ENCODE results near the gene FRMPD4.

Gene FRMPD4

DNA sequence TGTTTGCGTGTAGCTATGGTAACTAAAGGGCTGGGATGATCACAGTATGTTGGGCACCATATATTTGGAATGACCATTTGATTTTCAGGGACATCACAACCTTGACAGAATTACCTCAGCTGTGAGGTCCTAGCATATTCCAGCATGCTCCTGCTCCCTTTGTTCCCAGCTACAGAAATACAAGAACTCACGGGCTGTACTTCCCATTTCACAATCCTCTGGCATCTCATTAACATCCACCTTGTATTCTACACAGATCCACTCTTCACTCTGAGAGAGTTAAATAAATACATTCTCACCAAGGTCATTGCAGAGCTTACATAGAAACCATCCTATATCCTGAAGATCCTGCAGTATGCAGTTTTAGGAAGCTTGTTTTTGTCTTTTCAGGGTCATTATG is 169.7 kb downstream of the FRMPD4 start:
- DNase-seq: no peak

DNA sequence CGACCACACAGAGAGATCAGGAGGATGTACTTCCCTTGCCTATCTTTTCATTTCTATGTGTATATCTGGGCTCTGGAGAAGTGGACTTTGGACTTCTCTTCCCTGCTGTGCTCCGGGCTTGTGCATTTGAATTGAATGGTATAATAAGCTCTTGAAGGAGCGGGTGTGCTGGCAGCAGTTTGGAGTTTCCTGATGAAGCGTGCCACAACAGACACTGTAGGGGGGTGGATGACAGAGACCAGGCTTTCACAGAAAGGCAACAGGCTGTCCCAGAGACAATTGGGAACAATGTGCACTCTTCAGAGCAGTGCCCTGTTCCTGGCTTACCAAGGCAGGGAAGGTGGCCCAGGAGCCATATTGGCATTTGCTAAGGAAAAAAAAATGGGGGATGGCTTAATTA is 170.1 kb downstream of the FRMPD4 start:
- DNase-seq: no peak

DNA sequence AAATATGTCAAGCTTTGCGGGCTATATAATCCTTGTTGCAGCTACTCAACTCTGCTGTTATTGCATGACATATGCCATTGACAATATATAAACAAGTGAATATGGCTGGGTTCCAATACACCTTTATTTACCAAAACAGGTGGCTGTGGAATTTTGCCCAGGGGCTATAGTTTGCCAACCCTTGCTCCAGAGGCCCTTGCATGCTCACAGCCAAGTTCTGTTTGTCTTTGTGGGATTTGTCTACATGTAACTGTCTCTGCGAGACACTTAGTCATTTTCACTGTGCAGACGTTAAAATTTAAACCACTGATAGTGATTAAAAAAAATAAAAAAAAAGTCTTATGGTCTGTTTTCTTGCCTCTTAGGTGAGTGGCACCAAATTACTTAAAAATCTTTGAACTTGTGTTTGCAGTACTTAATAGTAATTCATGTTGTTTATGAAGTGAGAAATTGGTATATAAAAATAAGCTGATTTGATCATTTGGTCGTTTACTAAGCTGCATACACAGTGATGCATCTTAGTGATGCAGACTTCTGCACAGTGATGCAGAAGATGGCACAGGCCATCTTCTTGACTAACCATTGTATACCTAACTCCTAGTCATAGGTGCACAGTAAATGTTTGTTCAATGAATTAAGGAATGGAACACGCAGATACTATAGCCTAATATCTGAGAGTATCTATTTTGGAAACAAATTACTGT is 170.9 kb downstream of the FRMPD4 start:
- DNase-seq: no peak

DNA sequence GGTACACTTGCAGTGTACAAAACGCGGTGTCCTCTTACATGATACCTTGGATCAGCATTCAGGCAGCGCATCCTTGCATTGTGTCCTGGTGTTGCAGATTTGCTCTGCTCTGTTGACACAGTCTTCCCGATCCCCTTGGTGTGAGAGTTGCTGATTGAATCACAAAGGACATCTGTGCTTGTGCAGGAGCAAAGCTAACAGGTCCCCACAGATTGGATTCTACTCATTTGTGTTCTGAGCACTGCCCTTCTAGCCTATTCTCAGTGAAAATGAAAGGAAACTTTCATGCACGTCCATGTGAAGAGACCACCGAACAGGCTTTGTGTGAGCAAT is 171.4 kb downstream of the FRMPD4 start:
- DNase-seq: no peak

DNA sequence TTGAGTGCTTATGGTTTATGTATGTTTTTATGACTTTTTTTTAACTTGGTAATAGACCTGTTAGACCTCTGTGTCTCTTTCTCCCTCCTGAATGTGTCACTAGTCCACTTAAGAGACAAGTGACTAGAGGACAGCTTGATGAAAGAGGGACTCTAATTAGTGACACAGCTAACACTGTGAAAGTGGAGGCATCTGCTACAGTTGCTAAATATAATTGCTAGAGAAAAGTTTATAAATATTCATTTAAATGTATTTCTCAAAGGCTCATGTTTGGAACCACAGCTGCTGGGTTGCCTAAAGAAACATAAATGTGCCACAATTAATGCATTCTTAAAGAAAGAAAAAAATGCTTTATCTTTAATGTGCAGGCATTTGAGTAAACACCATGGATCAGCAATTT is 176.4 kb downstream of the FRMPD4 start:
- no peak for DNase-seq

DNA sequence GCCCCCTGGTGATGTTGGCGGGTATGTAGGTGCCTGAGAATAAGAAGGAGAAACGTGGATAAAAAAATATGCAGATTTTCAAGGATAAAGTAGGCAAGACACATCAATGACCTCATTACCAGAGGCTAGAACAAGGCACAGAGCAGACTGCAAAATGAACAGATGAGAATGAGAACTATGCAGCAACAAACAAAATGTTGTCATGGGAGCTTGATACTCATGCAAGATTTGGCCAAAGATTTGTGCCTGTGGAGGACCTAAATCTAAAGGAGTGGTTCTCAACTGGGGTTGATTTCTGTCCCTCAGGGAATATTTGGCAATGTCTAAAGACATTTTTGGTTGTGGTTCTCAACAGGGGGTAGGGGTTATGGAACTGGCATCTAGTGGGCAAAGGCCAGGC is 177.3 kb downstream of the FRMPD4 start:
- DNase-seq: no peak

DNA sequence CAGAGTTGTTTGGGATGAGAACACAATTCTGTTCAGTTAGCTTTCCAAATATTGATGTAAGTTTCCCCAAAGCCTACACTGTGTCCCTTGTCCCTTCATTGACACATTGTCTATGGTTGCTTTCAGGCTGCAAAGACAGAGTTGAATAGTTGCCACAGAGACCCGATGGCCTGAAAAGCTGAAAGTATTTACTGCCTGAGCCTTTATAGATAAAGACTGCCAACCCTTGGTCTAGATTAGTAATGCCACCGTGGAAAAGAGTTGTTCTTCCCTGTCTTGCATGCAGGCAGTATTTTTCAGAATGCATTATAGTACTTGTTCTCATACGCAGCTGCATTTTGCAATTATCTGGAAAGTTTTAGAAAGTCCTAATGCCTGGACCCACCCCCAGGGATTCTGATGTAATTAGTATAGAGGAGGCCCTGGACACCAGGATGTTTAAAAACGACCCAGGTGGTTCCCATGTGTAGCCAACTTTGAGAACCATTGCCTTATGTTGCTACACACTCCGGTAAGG is 180.8 kb downstream of the FRMPD4 start:
- DNase-seq: no peak

DNA sequence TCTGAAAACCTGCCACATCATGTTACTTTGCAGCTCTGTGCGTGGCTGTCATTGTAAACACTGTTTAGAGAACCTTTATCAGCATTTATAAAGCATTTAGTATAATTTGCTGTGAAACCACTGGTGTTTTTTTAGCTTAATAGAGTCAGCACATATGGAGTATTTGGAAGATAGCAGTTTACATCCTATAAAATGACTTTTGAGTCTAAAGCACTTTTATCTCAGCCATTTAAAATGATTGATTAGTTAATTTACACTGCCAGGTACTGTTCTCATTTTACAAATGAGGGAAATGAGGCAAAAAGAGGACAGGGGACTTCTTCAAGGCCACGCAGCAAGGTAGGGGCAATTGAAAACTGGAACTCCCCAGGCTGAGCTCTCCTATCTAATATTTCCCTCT is 181.7 kb downstream of the FRMPD4 start:
- DNase-seq: no peak

DNA sequence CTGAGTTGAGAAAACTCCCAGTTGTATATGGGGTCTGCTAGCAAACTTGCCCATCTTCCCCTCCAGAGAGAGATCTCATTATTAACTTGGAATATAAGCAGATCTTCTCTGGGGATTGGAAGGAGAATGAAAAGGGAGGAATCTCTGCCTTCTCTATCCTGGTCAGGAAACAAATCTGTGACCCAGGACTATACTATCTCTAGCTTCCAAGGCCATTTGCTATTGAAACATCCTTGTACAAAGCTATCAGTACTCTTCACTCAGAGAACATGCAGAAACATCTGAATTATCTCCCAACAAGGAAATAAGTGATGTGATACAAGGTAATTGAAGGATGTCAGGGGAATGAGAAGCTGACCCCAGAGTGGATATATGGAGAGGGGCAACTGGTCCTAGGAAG is 183.8 kb downstream of the FRMPD4 start:
- no peak for DNase-seq

DNA sequence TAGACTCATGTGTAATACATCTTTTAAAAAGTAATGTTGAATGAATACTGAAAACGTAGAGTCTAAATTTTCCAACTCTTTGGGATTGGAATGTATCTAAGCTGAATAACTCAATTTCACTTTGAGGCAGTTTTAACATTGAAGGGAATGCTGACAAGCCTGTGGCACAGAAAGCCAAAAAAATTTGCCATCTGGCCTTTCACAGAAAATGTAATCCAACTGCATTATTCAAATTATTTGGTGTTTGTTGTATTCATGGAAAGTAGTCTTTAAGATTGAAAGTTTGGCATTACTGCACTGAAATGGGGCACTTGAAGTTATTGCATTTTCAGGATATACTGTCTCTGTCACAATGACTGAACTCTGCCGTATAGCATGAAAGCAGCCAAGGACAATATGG is 186.9 kb downstream of the FRMPD4 start:
- DNase-seq: no peak

DNA sequence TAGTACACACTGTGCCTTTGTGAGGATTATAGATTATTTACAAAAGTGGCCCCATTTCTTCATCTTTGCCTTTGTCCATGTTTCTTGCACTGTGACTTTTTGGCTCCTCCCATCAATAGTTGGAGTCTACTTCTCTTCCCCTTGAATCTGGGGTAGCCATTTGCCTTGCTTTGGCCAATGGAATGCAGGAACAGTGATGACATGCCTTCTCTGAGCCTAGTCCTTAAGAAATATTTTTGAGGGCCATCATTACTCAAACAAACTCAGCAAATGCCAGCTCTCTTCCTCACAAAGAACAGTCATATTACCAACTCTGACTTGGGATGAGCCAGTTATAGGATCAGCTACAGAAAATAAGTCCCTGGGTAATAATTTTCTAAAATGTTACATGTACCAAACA is 189.6 kb downstream of the FRMPD4 start:
- no peak for DNase-seq

DNA sequence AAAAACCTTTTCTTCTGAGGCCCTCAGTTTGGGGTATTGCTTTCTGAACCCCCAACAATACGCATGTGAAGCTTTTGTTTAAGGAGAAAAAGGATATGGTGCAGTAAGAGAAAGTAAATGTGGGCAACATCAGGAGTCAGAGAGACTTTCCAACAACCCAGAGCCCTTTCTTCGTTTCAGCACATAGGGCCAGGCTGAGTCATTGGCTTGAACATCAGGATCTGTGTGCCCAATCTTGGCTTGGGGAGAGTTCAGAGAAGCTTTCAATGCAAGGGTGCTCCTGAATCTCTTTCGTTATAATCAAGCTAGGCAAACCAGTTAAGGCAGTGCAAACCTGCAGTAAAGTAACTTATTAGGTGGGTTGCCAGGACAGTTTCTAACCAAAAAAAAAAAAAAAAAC is 191.2 kb downstream of the FRMPD4 start:
- no peak for DNase-seq

DNA sequence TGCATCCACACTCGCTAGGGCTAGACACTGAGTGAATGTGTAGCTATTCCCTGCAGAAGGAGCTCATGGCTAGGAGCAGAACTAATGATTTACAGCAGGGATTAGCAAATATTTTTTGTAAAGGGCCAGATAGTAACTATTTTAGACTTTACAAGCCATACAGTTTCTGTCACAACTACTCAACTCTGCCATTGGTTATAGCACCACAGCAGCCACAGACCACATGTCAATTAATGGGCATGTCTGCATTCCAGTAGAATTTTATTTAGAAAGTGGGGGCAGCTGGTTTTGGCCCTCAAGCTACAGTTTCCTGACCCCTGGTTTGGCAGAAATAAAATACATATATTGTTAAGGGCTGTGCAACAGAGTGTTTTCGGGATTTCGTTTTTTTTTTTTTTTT is 192.6 kb downstream of the FRMPD4 start:
- DNase-seq: no peak

DNA sequence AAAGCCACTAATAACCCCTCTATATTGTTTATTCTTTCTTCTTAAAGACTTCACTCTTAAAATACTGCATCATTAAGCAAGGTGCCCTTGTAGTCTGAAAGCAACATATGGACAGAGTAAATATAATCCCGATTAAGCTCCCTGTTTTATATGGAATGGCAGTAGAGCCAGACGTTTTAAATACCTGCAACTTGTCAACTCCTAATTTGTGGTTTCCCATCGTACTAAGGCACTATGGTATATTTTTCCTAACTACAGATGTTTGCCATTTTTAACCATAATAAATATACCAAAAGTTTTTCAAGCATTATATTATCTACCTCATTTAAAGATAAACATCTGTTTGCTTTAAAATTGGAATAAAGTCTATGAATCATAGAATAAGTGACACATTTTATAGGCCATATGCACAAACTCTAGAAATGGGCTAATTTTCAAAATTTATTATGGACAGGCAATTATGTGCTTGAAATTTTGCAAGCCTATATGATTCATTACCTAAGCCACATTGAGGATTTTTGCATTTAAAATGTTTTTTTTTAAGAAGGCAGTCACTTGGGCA is 194.6 kb downstream of the FRMPD4 start:
- no peak for DNase-seq

DNA sequence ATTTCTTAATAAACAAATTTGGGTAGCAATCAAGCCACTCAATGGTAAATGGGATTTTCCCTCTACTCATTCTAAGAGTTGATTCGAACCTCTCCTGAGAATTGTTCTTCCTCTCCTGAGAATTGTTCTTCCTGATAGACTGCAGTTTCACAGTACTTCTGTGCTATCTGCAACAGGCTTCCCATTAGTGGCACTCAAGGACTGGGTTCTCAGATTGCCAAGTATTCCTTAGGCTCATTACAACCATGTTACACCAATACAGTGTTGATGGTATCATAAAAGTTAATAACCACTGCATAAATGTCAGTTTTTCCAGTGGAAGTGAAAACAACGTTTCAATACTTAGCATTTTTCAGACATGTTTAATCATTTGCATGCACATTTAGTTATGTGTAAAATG is 201.6 kb downstream of the FRMPD4 start:
- no peak for DNase-seq

DNA sequence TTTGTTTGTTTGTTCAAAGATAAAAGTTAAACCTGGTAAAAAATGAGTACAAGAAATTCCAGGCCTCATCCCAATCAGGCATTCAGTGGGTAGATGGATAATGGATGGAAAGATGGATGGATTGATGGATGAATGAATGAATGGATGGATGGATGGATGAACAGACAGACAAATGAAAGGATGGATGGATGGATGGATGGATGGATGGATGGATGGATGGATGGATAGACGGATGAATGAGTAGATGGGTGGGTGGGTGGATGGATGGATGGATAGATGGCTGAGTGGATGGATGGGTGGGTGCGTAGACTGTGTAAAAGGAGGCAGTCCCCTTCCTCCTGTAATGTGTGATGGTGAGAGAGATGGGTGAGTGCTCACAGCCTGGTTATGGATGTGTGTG is 206.7 kb downstream of the FRMPD4 start:
- no peak for DNase-seq

DNA sequence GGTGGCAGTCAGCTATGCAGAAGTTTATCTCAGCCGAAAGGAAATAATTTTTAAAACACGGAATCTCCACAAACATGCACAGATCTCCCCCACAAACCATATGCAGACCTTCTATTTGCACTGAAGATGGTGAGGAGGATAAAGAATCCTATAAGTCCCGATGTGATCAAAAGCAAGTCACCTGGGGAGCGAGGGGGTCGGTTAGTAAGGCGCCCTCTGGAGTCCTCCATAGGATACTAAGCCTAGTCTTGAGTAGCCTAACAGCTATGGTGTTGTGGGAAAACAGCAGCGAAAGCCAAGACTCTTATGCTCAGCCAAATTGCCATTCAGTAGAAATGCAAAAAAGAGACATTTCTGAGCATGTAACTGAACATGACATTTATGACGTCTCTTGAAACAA is 210.9 kb downstream of the FRMPD4 start:
- DNase-seq: no peak

DNA sequence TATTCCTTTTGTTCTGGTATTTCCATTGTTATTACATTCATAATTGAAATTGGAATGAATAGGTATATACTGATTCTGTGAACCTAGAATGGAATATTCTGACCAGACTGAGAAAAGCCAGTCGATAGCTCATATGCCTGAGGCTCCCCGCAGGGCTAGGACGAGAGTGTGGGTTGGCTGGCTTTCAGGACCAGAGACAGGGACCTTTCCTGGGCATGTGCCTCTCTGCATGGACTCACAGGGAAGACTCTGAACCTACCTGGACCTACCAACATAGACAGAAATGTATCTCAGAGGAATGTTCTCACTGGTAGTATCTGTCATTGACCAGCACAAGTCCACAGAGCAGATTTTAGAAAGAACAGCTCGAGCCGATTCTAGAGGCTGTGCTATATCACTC is 214.6 kb downstream of the FRMPD4 start:
- no peak for DNase-seq

DNA sequence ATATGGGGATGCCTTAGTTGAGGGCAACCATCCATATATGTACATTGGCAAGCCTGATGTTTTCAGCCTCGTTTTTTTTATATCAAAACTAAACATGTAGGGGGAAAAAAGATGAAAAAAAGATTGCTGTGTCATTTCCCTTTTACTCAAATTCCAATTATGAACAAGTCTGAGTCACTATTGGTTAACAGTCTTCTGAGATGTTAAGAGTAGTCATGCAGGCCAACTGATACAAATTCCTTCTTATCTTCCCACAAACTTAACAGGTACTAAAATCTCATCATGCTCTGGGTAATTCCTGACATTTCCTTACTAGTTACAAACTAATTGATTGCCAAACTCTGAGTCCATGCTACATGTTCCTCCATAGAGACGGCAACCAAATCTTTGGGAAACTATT is 222.1 kb downstream of the FRMPD4 start:
- DNase-seq: no peak

DNA sequence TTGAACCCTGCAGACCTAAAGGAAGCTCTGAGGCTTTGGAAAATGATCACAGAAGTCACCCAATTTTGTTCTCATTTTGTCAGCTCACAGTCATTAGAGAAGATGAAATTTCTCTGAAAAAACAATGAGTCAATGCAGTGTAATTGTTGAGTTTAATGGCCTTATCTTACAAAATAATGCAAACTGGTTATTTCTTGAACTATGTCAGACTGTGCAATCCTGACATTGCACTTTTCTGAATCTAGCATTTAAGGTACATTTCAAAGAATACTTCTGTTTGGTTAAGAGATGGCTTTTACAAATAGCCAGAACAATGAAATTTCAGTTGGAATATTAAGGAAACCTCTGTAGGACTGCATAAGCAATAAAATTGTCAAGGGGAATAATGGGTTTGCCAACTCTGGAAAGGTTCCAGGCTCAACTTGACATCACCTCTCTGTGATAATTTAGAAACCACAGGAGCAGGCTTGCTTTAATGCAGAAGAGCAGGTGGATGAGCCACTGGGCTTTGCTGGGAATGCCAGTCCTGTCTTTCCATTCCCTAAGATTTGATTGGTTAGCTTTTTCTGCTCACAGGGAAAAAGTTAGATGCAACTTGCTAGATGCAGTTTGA is 222.8 kb downstream of the FRMPD4 start:
- DNase-seq: no peak

DNA sequence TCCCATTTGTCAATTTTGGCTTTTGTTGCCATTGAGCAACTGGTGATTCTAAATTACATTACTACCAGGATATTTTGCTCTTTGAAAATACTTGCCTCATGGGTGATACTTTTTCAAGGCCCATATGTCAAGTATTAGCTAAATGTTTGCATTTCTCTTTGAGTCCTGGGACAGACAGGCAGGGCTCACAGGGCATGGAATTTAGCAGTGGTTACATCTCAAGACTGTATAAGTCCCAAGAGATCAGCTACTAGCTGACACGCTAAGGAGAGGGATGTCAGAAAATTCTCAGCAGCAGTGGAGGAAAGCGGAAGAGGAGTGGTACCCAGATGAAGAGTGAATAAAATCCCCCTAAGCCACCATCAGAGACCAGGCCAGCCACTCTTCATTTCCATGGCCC is 224.9 kb downstream of the FRMPD4 start:
- no peak for DNase-seq

DNA sequence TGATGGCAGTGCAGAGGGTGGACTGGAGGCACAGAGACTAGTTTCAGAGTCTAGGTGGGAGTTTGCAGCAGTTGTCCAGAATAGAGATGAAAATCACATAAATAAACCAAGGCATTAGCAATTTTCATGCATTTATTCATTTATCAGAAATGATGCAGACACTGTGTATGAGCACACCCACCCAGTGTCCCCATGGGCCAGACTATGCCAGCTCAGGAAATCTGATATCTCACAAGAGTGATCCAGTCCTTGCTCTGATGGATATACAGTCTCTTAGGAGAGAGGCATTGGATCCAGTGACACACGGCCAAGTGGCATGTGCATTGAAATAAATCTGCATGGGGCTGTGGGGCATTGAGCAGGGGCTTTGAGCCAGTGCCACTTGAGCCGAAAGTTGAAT is 228.2 kb downstream of the FRMPD4 start:
- DNase-seq: no peak

DNA sequence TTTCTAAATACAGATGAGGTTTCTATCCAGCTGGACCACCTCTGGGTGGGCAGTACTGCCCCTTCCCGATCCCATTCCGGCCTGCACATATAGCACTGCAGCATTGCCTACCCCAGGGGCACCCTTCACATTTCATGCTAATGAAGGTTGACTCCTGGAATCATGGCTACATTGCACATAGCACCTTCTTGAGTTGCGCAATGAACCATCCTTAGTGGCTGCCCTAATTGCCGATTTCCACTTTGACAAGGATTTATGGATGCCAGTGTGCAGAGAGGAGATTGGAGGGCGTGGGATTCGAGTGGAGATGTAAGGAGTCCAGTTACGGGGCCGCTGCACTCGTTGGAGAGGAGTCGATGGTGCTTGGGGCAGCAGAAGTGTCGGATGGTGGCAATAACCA is 229.0 kb downstream of the FRMPD4 start:
- DNase-seq: no peak

DNA sequence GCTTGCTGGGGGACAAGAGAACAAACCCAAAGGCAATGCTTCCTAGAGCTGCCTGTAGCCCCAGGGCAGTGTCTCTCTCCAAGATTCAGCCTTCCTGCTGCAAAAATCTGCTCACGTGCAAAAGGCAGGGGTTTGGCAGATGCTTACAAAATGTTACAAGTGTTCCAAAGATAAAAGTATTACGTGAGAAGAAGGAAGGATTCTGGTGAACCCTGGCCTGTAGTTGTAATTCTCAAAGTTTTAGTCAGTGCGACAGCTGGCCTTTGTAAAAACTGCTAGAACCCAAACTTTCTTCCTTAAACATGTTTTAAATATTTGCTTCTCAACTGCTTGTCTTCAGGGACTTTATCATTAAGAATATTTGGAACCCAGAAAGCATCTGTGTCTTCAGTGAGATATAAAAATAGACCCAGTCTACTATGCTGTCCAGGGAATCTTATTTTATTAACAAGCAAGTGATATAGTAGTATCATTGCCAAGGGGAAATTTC is 232.3 kb downstream of the FRMPD4 start:
- no peak for DNase-seq

DNA sequence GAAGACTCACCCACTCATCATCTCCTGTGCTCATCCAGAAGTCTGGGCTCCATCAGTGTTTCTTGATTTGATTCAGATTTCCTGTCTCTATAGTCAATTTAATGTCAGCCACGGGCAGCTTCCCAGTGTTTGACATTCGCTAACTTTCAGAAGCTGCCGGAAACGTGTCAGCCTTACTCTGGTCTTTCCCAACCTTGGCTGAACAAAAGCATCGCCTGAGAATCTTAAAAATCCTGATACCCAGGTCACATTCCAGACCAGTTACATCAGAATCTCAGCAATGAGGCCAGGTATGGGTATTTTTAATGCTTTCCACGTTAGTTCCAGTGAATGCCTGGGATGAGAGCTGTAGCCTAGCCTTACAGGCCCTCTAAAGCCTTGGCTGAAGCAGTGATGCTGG is 233.8 kb downstream of the FRMPD4 start:
- DNase-seq: no peak
